Epithelial cell of proximal tubule (primary cell): ENCODE measurements around the gene AQP12B. TPM values are rescaled to one million over a fixed set of nuclear protein-coding genes. Genes with fewer than 3 reads are reported as not detected.
A peak's percentile ranks its signal among the peaks of the same experiment; 100 is the strongest.
"Not testable (repeated sequence)": the region's sequence is repeated elsewhere in the genome, so short reads cannot be mapped to it uniquely, and the experiment has no call there.

Experiments
- DNase-seq: peaks from one replicate; pipeline ENCODE4 v3.0.0-alpha.2; 2011; ENCODE audit warnings: low read depth
- H3K4me3 ChIP-seq: 2 replicates; pipeline ENCODE4 v1.5.1; 2011; ENCODE audit warnings: low read depth, mild to moderate bottlenecking, low read length
- CTCF ChIP-seq: conservative IDR thresholded peaks from 2 replicates; pipeline ENCODE4 v1.5.1; 2012; ENCODE audit warnings: low read depth, mild to moderate bottlenecking, low read length
- total RNA-seq: library from RNA; depleted of rRNA; stranded (reverse); fragments of >200 nt; gene quantifications from 2 replicates; pipeline ENCODE4 v1.2.3, GENCODE V29; 2015

Gene AQP12B
- total RNA-seq, 1 donor from 2014 or later = not detected

GRCh38 chr2:240670950-240671349 is 11.7 kb downstream of the AQP12B start:
- no peak for DNase-seq
- no peak for TF ChIP-seq CTCF
- no peak overlapping the region for H3K4me3 ChIP-seq

- no peak overlapping the region for H3K4me3 ChIP-seq
- no peak for TF ChIP-seq CTCF
- DNase-seq = no peak
Measured at GRCh38 chr2:240670402-240670801, 12.3 kb downstream of the AQP12B start.

- H3K4me3 ChIP-seq = no peak overlapping the region
- DNase-seq = no peak
- no peak for TF ChIP-seq CTCF
Measured at GRCh38 chr2:240664622-240665021, 18.1 kb downstream of the AQP12B start.

GRCh38 chr2:240663546-240664190 is 19.0 kb downstream of the AQP12B start:
- DNase-seq = no peak
- peak; percentile 10 for TF ChIP-seq CTCF
- H3K4me3 ChIP-seq = no peak overlapping the region

- no peak overlapping the region for H3K4me3 ChIP-seq
- no peak for TF ChIP-seq CTCF
- no peak for DNase-seq
Measured at GRCh38 chr2:240662681-240663080, 20.0 kb downstream of the AQP12B start.

- not testable (repeated sequence) for DNase-seq, H3K4me3 ChIP-seq
Measured at GRCh38 chr2:240659883-240660282, 22.8 kb downstream of the AQP12B start.

GRCh38 chr2:240655931-240656886 is 26.5 kb downstream of the AQP12B start:
- TF ChIP-seq CTCF = no peak
- DNase-seq = no peak
- H3K4me3 ChIP-seq = no peak overlapping the region
